Erythroblast (primary cell): ENCODE results near the gene TM7SF3.

Source experiments
- GATA1 ChIP-seq: IDR thresholded peaks from 2 replicates; pipeline ENCODE4 v1.6.1; 2011; ENCODE audit warnings: low read depth, mild to moderate bottlenecking, control low read depth, low read length, moderate library complexity
- POLR2A ChIP-seq: IDR thresholded peaks from 2 replicates; pipeline ENCODE4 v1.6.1; 2011; ENCODE audit warnings: mild to moderate bottlenecking, low read length

DNA sequence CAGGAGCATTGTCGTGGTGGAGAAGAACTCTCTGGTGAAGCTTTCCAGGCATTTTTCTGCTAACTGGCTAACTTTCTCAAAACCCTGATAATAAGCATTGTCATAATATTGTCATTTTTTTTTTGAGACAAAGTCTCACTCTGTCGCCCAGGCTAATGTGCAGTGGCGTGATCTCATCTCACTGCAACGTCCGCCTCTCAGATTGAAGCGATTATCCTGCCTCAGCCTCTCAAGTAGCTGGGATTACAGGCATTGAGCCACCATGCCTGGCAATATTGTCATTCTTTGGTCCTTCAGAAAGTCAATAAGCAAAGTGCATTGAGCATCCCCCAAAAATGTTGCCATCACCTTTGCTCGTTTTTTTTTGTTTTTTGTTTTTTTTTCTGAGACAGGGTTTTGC is 41.8 kb upstream of the TM7SF3 start:
- TF ChIP-seq POLR2A (no peak), GATA1 (no peak)
